Measurements from ENCODE around the gene TRAPPC14.
A peak's percentile ranks its signal among the peaks of the same experiment; 100 is the strongest.
"Not testable (repeated sequence)": the region's sequence is repeated elsewhere in the genome, so short reads cannot be mapped to it uniquely, and the experiment has no call there.

Gene TRAPPC14

GRCh38 chr7:100130220-100130607, 28.3 kb downstream of the TRAPPC14 start:
- not testable (repeated sequence) for DNase-seq (ENCODE audit: low read depth); H3K4me3 ChIP-seq (ENCODE audit: low read depth, low read length)

- no peak overlapping the region for H3K4me3 ChIP-seq (ENCODE audit: low read depth, low read length)
- DNase-seq (ENCODE audit: low read depth), result no peak
These were observed 29.9 kb downstream of the TRAPPC14 start for GRCh38 chr7:100128637-100128963.

- peak overlapping the region; percentile 90 for H3K4me3 ChIP-seq (ENCODE audit: low read depth, low read length)
- DNase-seq (ENCODE audit: low read depth), result no peak
These were observed 30.5 kb downstream of the TRAPPC14 start for GRCh38 chr7:100127866-100128636.

GRCh38 chr7:100126931-100127865, 31.3 kb downstream of the TRAPPC14 start, which contains the start of gene MBLAC1:
TSS of gene MBLAC1 (plus strand) at chr7:100126967. CDS start at chr7:100127396, 429 bp downstream.
- peak; percentile 81 for DNase-seq (ENCODE audit: low read depth)
- H3K4me3 ChIP-seq (ENCODE audit: low read depth, low read length), result peak within 1 kb of the TSS; percentile 90

GRCh38 chr7:100126239-100126930, 32.1 kb downstream of the TRAPPC14 start:
- no peak for DNase-seq (ENCODE audit: low read depth)
- H3K4me3 ChIP-seq (ENCODE audit: low read depth, low read length), result peak overlapping the region; percentile 90

GRCh38 chr7:100124301-100125230, 34.0 kb downstream of the TRAPPC14 start:
- no peak overlapping the region for H3K4me3 ChIP-seq (ENCODE audit: low read depth, low read length)

GRCh38 chr7:100122568-100122967, 36.0 kb downstream of the TRAPPC14 start:
- DNase-seq (ENCODE audit: low read depth), result no peak
- no peak overlapping the region for H3K4me3 ChIP-seq (ENCODE audit: low read depth, low read length)

More at GRCh38 chr7:100124301-100125230, 34.0 kb downstream of the TRAPPC14 start:
- DNase-seq (ENCODE audit: low read depth), result no peak

GRCh38 chr7:100122067-100122466, 36.5 kb downstream of the TRAPPC14 start:
- no peak for DNase-seq (ENCODE audit: low read depth)
- no peak overlapping the region for H3K4me3 ChIP-seq (ENCODE audit: low read depth, low read length)

GRCh38 chr7:100120733-100121036, 37.8 kb downstream of the TRAPPC14 start:
- DNase-seq (ENCODE audit: low read depth), result no peak
- H3K4me3 ChIP-seq (ENCODE audit: low read depth, low read length), result peak overlapping the region; percentile 96

GRCh38 chr7:100119970-100120732, 38.4 kb downstream of the TRAPPC14 start:
- peak overlapping the region; percentile 96 for H3K4me3 ChIP-seq (ENCODE audit: low read depth, low read length)
- DNase-seq (ENCODE audit: low read depth), result no peak

- peak within 1 kb of the TSS; percentile 96 for H3K4me3 ChIP-seq (ENCODE audit: low read depth, low read length)
- DNase-seq (ENCODE audit: low read depth), result peak; percentile 78
These were observed 39.2 kb downstream of the TRAPPC14 start, which contains the start of the genes CNPY4 and TAF6 for GRCh38 chr7:100119072-100119969. TSS of gene CNPY4 (plus strand) at chr7:100119634. CDS start at chr7:100119745, 111 bp downstream. TSS of gene TAF6 (minus strand) at chr7:100119358. CDS start at chr7:100114209, 5,149 bp downstream.

- peak overlapping the region; percentile 96 for H3K4me3 ChIP-seq (ENCODE audit: low read depth, low read length)
- DNase-seq (ENCODE audit: low read depth), result no peak
These were observed 40.0 kb downstream of the TRAPPC14 start for GRCh38 chr7:100118388-100119071.

GRCh38 chr7:100115026-100115425, 43.5 kb downstream of the TRAPPC14 start:
- no peak for DNase-seq (ENCODE audit: low read depth)
- H3K4me3 ChIP-seq (ENCODE audit: low read depth, low read length), result no peak overlapping the region

- no peak overlapping the region for H3K4me3 ChIP-seq (ENCODE audit: low read depth, low read length)
- no peak for DNase-seq (ENCODE audit: low read depth)
These were observed 46.6 kb downstream of the TRAPPC14 start for GRCh38 chr7:100111914-100112313.

- DNase-seq (ENCODE audit: low read depth), result no peak
- no peak overlapping the region for H3K4me3 ChIP-seq (ENCODE audit: low read depth, low read length)
These were observed 47.4 kb downstream of the TRAPPC14 start for GRCh38 chr7:100111156-100111555.

GRCh38 chr7:100109521-100110163, 48.9 kb downstream of the TRAPPC14 start:
- no peak for DNase-seq (ENCODE audit: low read depth)
- no peak overlapping the region for H3K4me3 ChIP-seq (ENCODE audit: low read depth, low read length)

All from skeletal muscle cell (primary cell).